ENCODE results near the gene SPOCK2.
"Not testable (repeated sequence)": the region's sequence is repeated elsewhere in the genome, so short reads cannot be mapped to it uniquely, and the experiment has no call there.

DNA sequence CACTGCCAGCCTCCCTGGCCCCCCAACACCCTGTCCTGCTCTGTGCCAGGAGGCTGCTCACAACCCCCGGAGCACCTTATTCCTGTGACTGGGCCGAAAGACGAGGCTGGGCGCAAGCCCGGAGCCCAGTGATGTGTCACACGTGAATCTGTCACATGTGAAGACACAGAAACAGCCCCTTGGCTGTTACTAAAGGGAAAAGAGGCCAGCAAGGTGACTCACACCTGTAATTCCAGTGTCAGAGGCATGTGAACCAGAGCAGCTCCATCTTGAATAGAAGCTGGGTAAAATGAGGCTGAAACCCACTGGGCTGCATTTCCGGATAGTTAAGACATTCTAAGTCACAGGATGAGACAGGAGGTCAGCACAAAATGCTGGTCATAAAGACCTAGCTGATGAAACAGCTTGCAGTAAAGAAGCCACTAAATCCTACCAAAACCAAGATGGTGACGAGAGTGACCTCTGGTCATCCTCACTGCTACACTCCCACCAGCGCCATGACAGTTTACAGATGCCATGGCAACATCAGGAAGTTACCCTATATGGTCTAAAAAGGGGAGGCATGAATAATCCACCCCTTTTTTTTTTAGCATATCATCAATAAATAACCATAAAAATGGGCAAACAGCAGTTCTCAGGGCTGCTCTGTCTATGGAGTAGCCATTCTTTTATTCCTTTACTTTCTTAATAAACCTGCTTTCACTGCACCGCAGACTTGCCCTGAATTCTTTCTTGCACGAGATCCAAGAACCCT lies 55.8 kb downstream of the SPOCK2 start:
- not testable (repeated sequence) for TF ChIP-seq EZH2 (IDR thresholded peaks at IDR 0.05); POLR2AphosphoS5 (IDR thresholded peaks at IDR 0.05; ENCODE audit: borderline replicate concordance, low read depth, low read length)

Data from SK-N-MC (cell line).